Stimulated activated naive CD8-positive, alpha-beta T cell treated with anti-CD3 and anti-CD28 coated beads, Interleukin-15, Interleukin-2, amounts not matched to agents 100 U/mL and 50 U/mL, for 24 hours (primary cell): ENCODE results near the gene POM121L2.

Experiments used
- ATAC-seq: fragments of 150-1000 bp; cut with Tn5 transposase; one replicate; pipeline ENCODE4 v1.10.0; 2021
- DNase-seq: peaks from one replicate; pipeline ENCODE4 v3.0.0; 2021

The POM121L2 gene

DNA sequence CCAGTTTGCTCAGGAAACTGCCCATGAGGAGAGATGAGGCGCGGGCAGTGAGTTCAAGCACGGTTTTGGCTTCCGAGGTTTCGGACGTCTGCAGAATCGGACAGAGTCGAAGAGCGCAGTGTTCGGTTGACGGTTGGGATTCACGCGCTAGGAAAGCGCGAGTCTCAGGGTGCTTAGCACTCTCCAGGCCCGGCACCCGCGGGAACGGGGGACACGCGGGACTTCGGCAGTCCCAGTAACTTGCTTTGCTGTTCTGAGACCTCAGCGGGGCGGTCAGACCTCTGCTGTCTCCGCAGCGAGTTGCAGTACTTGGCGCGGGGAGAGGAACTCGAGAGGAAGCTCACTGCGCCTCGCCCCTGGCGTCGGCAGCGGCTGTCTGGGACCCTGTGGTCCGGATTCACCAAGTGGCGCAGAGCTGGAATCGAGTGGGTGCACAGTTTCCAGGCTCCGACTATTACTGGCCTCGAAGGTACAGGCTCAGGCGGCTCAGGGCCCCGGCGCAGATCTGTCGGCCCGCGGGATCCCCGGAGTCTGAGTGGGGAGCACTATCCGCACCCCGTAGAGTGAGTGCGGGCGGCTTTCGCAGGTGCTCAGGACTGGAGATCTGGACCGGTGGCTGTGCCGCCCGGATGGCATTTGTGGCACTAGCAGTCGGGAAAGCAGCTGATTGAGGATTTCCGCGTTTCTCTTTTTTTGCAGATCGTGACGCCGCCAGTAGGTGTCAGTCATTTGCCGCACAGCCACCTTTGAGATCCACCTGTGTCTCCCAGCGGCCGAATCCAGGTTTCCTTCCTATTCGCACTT lies at the start of gene POM121L2:
POM121L2 (minus strand) TSS at position 128 of the 804 bp plus-strand sequence; CDS start at position 25, 103 bp downstream.
- DNase-seq, result peak; percentile 65

DNA sequence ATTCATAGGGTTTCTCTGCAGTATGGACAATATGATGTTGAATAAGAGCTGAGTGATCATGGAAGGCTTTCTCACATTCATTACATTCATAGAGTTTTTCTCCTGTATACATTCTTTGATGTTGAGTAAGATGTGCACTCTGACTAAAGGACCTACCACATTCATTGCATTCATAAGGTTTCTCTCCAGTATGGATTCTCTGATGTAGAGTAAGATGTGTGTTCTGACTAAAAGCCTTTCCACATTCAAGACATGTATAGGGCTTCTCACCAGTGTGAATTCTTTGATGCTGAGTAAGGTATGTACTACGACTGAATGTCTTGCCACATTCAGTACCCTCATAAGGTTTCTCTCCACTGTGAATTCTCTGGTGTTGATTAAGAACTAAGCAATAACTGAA lies 47.2 kb upstream of the POM121L2 start:
- DNase-seq, result no peak
- ATAC-seq, result no peak

More for the DNA sequence above, at the start of gene POM121L2:
- peak; percentile 64 for ATAC-seq

DNA sequence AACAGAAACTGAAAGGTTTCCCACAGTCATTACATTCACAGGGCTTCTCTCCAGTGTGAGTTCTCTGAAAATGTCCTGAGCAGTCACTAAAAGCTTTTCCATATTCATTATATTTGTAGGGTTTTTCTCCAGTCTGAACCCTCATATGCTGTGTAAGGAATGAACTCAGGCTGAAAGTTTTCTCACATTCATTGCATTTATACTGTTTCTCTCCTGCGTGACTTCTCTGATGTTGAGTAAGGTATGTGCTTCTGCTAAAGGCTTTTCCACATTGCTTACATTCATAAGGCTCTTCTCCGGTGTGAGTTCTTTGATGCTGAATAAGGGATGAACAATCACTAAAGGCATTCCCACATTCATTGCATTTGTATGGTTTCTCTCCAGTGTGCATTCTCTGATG lies 46.7 kb upstream of the POM121L2 start:
- ATAC-seq, result no peak

DNA sequence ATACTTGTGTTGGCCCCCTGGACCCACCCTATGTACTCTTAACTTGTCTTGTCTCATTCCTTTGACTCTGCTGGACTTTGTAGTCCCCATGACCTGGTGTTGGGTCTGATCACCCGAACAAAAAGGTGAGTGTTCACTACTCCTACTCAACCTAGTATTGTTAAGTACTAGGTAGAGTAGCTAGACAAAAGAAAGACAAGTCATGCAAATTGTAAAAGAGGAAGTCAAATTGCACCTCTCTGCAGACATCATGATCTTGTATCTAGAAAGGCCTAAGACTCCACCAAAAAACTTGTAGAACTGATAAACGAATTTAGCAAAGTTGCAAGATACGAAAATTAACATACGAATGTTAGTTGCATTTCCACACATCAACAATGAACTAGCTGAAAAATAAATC lies 40.8 kb upstream of the POM121L2 start:
- no peak for ATAC-seq

More for the DNA sequence above, 46.7 kb upstream of the POM121L2 start:
- no peak for DNase-seq

DNA sequence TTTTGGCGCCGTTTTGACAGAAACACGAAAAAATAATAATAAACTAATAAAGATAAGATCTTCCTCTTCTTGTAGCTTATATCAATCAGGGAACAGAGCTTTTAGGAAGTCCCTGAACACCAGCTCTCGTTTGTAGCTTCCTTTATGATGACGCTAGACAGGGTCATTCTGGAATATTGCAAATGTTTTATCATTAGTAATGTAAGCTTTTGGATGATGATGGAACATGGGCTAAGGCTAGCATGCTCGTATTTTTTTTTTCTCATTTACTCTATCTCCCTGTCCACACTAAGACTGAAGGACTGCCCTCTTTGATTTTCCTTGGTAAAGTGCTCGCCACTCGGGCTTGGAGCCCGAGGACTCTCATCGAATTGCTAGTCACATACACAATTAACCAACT lies 22.1 kb upstream of the POM121L2 start:
- ATAC-seq, result no peak
- DNase-seq, result no peak

More for the DNA sequence above, 40.8 kb upstream of the POM121L2 start:
- no peak for DNase-seq

DNA sequence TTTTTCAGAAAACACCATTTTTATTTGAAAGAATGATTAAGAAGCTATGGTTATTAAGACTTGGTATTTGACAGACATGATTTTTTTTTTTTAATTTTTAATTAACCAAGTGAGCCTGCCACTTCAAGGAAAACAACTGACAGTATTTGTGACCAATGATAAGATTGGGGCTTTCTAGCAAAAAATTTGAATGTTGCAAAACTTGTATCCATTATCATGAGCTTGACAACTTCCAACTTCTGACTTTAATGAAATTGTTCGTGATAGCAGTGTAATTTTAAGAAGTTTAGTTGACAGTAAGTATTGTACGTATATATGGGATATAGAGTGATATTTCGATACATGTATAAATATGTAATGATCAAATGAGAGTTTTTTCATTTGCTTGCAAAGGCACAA lies 21.6 kb upstream of the POM121L2 start:
- ATAC-seq, result no peak
- no peak for DNase-seq

DNA sequence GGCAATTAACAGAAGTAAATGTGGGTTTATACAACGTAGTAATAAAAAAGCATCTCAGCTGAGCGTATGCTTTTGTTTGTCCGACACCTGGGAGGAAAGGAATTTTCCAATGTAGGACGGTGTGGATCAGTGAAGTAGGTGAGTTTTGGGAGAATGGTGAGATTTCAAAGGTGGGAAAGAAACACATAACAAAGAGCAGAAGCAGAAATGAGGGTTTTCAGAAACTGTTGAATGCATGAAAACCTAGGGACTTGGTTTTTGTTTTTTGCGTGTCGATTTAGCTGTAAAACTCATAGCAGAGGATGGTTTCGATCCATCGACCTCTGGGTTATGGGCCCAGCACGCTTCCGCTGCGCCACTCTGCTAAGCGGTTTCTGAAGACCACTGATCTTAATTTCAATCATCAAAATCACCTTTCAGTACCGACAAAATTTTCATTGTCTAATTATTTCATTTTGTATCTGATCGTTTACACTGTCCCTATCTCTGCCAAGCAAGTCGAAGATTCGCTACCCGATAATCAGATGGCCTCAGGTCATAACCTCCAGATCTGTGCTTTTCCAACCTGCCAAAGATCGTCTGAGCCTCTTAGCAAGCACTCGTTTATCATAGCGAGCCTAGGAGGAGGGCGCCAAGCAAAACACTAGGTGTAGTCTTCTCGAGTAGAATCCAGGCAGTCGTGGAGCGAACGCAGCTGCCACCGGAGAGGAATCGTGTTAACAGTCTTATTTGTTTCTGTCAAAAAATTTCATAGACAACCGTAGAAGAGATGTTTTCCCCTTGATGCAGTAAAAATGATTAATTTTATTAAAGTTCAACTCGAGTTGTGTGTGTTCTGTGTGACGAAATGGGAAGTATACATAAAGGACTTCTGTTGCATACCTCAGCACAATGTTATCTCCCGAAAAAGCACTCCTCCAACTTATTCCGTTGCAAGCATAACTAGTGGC lies 20.9 kb upstream of the POM121L2 start:
- ATAC-seq (peak; percentile 82), DNase-seq (peak; percentile 44)

DNA sequence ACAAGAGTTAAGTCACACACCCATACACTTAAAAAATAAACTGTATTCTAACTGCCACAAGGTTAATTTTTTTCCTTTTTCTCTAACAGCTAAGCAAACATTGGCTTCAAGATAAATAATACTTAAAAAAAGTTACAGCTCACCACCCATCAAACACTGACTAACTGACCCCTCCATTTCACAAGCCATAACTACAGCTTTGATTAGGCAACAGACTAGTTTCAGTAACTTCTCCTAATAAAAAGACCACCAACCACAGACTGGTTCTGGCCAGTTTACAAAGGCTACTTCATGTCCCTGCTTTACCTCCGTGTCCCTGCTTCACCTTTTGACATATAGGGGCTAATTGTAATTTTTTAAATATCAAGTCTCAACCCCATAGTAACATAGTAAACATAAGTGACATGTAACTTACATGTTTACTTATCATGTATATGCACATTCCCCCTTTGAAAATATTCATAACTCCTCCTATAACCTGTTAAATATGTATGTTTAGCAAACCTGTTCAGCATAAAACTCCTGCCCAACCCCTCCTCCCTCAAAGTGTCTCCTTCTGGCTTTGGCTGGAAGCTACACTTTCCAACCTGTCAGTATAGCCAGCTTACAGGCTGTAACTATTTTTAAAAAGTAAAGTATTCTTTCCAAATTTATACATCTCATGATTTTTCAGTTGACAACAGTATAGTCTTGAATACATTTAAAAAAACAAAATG lies 15.1 kb upstream of the POM121L2 start:
- DNase-seq (no peak), ATAC-seq (no peak)

DNA sequence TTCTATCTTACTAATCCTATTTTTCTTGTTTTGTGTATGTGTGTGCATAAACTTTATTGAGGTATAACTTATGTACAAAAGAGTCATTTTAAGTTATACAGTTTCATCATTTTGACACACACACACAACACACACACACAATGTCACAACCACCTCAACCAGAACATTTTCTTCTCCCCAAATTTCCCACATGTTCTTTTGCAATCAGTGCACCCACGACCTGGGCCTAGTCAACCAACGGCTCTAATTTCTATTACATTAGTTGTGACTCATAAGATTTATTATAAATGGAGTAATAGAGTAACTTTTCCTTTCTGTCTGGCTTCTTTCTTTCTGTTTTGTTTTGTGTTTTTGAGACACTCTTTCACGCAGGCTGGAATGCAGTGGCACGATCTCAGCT lies 9.8 kb upstream of the POM121L2 start:
- DNase-seq (no peak), ATAC-seq (no peak)

DNA sequence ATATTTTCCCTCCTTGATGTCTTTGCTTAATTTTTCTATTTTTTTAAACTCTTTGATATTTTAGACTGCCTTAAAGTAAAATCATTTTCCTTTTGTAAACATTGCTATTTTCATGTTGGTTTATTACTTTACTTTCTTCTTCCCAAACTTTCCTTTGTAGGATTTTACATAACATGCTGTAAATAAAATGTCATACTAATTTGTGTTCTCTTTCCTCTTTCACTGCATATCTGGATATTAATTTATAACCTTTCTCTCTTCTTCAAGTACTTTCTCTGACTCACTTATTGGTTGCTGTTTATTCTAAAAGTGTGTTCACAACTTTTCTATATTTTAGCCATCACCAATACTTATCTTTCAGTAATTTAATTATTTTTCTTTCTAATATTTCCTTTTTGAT lies 9.3 kb upstream of the POM121L2 start:
- DNase-seq, result no peak
- no peak for ATAC-seq

DNA sequence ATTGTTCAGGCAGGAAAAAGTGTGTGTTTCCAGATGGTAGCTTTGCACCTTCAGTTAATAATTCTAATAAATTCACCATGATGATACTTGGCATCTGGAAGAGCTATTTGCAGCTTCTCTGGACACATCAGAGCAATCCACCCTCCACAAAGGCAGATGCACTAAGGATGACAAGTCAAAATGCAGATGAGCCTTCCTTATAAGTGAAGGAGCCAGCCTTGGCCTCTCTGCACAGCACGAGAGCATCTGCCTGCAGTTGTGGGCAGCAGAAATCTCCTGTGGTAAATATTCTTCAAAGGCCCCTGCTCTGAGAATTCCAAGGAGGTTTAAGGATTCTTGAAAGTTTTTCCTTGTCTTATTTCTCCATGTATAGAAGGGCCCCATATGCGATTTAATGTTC lies 6.9 kb upstream of the POM121L2 start:
- DNase-seq (no peak), ATAC-seq (no peak)

DNA sequence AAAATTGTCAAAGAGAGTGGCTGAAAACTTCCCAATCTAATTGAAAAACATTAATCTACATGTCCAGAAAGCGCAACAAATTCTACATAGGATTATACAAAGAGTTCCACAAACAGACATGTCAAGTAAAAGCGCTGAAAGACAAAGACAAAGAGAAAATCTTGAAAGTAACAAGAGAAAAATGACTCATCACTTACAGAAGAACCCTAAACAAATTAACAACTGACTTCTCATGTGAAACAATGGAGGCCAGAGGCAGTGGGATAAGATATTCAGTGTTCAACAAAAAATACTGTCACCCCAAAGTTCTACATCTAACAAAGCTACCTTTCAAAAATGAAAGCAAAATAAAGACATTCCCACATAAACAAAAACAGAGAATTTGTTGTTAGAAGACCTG lies 2.0 kb upstream of the POM121L2 start:
- DNase-seq (no peak), ATAC-seq (no peak)

DNA sequence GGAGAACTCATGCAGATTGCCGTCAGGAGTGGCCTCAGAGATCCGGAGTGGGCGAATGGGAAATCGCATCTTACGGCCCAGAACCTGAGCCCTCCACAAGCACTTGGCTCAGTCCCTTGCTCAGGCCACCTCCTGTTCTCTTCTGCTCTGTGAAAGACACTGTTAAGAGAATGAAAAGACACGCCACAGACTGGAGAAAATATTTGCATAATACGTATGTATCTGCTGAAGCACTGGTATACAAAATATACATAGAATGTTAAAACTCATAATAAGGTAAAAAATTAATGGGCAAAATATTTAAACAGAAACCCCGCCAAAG lies 838 bp upstream of the POM121L2 start:
- ATAC-seq (no peak), DNase-seq (no peak)

DNA sequence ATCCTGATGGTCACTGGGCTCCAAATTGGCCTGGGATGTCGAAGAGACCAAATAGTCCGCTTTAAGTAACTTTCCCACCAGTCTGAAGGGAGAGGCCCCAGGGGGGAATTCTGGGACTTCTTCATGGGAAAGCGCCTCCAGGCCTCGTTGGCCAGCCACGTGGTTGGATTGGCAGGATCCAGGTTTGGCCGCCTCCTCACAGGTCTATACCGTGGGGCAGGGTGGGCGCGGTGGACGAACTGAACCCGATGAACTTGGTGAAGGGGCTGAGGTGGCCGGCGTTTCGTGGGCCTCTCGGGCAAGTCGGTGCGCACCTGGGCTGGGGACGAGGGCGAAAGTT lies 297 bp downstream of the POM121L2 start:
- ATAC-seq, result no peak
- DNase-seq, result no peak

DNA sequence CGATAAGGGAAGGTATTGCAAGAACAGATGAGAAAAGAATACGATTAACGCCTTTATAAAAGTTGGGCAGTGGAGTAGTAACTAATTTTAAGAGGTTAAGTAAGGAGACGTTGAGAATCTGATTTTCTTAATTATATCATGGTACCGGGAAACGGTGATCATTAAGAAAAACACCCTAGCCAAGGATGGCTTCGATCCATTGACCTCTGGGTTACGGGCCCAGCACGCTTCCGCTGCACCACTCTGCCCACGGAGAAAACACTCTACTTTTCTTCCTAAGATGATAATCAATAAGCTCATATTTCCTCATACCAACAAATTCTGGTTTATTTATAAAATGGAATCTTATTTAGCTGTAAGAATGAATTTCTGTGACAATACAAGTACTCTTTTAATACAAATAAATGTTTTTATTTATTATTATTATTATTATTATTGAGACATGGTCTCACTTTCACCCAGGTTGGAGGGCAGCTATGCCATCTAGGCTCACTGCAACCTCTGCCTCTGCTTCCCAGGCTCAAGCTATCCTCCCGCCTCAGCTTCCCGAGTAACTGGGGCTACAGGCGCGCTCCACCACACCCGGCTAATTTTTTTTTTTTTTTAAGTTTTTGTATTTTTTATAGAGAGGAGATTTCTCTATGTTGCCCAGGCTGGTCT lies 8.3 kb downstream of the POM121L2 start:
- DNase-seq (no peak), ATAC-seq (no peak)

DNA sequence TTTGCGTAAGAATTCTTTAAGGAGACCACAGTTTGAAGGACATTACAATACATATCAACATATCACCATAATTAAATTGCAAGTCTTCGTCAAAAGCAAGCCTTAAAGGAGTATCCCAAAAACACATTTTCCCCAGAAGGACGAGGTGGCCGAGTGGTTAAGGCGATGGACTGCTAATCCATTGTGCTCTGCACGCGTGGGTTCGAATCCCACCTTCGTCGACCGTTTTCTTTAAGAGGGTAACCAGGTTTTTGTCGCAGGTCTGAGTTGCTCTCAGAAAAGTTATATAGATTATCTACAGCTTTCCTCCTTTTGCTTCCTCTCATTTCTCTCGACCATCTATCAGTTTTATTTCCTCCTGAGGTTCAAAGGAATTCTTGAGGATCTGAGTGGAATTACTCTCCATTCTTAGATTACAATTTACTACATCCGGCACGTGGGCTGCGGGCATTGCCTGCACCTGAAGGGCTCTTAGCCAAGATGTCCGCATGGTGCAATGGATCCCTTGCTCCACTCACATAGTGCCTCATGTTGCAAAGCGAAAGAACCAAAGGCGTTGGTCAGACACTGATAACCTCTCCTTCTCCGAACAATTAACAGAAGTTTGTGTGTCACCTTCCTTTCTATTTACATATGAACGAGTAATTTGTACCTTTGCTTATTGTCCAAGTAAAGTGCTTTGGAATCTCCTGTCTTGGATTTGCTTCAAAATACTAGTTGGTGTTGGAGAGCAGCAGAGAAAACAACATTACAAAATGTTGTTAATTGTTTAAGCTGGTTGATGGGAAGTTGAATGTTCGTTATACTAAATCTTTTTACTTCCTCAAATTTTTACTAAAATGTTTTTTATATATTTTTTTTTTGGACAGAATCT lies 14.0 kb downstream of the POM121L2 start:
- ATAC-seq, result no peak

DNA sequence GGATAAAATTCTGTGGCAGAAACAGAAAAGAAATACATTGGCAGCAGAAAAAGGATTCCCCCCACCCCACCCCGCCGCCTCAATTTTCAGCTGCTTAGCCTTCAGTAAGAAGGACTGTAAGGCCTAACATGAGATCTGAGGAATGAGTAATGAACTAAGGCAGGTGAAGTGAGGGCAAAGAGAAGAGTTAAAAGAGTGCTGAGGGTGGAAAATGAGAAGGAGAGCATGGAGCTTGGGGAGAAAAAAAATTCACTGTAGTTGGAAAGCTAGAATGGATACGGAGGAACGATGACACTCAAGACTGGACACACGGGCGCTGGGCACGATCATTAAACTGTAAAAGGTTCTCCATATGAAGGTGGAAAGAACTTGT lies 14.6 kb downstream of the POM121L2 start:
- no peak for DNase-seq
- ATAC-seq, result no peak

More for the DNA sequence above, 14.0 kb downstream of the POM121L2 start:
- DNase-seq, result peak; percentile 55

DNA sequence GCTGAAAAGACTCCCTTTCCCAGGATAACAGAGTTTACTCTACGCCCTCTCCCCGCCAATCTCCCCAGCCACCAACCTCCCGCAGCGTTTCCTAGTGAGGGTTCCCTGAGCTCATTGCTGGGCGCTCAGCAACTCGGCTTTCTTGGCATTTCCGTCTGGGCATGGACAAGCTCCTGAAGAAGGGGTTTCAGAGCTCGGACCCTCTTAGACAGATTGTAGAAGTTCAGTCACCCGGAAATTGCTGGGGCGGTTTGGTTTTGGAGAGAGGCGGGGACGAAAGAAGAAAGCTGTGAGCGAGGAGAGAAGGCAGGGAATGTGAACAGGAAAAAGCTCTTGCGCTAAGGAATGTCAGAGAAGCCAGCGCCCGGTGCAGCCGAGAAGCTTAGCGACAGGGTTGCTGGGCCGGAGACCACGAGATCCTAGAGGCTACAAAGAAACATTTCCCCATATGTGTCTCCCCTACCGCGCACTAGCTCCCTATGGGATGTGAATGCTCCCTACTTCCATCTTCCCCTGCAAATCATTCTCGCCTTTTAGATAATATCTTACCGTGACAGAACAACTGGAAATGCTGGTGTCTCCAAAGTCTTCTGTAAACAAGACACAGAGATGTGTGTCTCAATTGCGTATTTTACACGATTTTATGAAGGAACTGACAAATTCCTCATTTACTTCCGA lies 15.8 kb downstream of the POM121L2 start:
- no peak for ATAC-seq
- DNase-seq, result no peak

DNA sequence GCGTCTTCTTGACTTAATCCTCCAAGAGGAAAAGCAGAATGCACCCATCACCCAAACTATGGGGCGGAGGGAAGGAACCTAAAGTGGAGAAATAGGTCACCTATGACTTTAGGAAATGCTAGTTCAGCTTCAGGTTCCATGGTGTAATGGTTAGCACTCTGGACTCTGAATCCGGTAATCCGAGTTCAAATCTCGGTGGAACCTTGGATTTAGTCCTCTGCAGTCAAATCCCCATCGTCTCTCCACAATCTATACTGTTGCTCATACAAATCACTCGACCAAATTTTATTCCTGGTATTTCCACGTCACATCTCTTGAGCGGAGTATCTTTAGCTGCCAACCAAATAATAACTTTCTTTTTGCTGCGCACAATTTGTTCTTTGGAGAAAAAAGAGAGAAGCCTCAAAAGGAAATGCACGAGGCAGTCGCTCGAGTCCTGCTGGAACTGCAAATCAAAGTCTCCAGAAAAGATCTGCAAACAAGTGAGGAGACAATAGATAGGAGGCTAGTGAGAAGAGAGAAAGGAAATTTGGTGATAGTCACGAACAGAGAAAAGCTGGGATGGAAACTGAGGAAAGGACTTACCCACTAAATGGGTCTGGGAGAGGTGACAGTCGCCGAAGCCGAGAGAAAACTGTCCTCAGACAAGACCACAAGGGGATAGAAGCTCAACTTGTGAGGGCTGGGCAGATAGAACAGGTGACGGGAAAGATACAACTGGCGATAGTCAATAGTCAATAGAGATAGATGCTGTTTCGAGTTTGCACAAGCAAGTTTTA lies 16.6 kb downstream of the POM121L2 start:
- DNase-seq (no peak), ATAC-seq (peak; percentile 63)

DNA sequence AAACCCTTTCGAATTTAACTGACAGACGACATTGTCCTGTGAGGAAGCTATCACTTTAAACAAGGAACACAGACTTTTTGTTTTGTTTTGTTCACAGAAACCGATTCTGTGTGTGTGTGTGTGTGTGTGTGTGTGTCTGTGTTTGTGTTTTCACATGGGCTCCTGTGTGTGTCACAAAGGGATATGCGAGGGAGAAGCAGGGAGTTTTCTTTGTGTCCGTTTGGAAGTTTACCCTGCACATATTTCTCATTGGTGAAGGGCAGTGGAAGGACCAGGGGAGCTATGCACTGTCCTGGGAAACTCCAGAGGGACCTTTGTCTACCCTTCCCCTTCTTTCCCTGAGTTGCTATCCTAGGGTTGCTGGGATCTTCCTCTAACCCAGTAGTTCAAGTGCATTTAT lies 17.7 kb downstream of the POM121L2 start:
- ATAC-seq, result no peak

More for the DNA sequence above, 17.7 kb downstream of the POM121L2 start:
- no peak for DNase-seq
